NCI-H128 (cell line): ENCODE results near the gene EPM2A.
A peak's percentile ranks its signal among the peaks of the same experiment; 100 is the strongest.

ENCODE experiments used
- DNase-seq: peaks from one replicate; lab custom pipeline; 2025; ENCODE audit not compliant: unreplicated experiment; lab: John Stamatoyannopoulos, UW

Gene EPM2A

GRCh38 chr6:145681965-145682364, 53.4 kb downstream of the EPM2A start:
- DNase-seq = no peak

DNA sequence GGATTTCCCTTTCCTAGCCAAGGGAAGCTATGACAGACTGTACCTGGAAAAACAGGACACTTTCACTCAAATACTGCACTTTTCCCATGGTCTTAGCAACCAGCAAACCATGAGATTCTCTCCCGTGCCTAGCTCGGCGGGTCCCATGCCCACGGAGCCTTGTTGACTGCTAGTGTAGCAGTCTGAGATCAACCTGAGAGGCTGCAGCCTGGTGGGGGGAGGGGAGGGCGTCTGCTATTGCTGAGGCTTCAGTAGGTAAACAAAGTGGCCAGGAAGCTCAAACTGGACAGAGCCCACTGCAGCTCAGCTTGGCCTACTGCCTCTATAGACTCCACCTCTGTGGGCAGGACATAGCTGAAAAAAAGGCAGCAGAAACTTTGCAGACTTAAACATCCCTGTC, 61.8 kb downstream of the EPM2A start:
- DNase-seq = no peak

DNA sequence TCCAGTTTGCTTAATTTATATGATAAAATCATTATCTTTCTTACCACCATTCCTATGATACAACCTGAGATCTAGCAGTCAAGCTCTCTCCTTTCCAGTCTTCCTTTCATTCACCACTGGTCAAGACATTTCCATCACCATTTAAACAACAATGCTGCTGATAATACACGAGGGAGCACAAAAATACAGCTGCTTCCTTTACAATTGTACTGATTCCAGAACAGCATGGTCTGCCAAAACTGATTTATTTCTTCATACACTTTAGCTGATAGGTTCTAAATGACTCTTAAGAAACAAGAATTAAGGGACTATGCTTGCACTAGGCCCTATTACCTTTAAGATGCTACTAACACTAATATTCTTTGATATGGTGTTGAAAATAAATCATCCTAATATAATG, 65.0 kb downstream of the EPM2A start:
- DNase-seq = no peak

GRCh38 chr6:145669627-145670034, 65.7 kb downstream of the EPM2A start:
- no peak for DNase-seq

- DNase-seq = no peak
These were observed 66.5 kb downstream of the EPM2A start for GRCh38 chr6:145668844-145669243.

DNA sequence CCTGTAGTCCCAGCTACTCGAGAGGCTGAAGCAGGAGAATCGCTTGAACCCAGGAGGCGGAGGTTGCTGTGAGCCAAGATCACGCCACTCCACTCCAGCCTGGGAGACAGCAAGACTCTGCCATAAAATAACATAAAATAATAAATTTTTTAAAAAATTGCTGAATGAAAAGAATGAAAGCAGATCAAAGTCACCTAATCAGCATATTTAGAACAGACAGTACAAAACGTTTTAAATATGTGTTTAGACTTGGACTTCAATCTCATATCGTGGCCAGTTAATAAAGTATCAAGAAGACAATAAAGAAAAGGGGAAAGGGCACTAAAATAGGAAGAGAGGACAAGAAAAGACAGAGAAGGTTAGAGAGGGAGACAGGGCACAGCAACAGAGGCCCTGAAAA, 74.6 kb downstream of the EPM2A start:
- DNase-seq = no peak

GRCh38 chr6:145656128-145656527, 79.2 kb downstream of the EPM2A start:
- no peak for DNase-seq

- DNase-seq = no peak
These were observed 82.7 kb downstream of the EPM2A start for GRCh38 chr6:145652572-145652971.

DNA sequence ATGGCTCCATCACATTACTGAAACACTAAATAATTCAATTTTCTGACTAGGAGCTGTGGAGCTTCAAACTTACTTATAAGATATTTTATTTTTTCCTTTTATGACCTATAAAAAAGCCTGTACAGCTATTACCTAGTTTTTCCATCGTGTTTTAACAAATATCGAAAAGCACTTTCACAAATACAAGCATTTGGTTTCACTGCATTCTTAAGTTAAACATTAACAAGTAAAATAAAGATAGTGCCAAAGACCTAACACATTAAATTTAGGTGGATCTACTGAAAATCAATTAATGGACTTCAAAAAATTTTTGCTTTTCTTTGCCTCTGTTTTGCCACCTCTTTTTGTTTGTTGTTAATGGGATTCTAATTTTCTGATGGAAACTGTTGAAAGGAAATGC, 83.3 kb downstream of the EPM2A start:
- DNase-seq = no peak

- DNase-seq = no peak
These were observed 87.2 kb downstream of the EPM2A start for GRCh38 chr6:145648149-145648548.

- DNase-seq = no peak
These were observed 87.7 kb downstream of the EPM2A start for GRCh38 chr6:145647602-145648001.

DNA sequence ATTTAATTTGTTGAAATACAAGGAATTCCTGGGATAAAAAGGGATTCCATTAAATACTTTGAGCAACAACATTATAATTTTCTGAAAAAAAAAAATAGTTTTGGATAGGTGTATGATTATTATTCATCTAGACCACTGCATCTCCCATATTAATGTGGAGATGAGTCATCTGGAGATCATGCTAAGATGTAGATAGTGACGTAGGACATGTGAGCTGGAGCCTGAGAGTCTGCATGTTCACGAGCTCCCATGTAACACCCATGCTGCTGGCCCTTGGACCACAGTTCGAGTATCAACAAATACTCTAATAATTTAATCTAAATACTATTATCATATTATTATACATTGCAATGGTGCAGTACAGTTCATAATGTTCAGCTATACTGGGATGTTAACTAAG, 91.6 kb downstream of the EPM2A start:
- no peak for DNase-seq

- DNase-seq = peak; percentile 64
These were observed 101.2 kb downstream of the EPM2A start for GRCh38 chr6:145633981-145634627.

- DNase-seq = no peak
These were observed 102.3 kb downstream of the EPM2A start for GRCh38 chr6:145632971-145633370.

DNA sequence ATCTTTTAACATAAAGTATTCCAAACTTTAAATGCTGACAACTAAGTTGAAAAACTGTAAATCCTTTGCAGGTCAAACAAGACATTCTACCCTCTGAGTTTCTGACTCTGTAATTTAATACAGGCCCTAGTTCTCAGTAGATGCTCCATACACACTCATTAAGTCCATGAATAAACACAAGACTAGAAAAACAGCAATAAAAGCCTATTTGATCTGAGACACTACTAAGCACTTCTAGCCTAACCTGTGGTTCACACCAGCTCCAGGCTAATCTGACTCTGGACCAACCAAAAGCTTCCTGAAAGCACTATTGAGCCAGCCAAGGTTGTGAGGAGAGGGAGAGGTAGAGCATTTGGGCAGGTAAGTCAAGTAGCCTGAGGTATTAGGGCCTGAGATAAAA, 103.9 kb downstream of the EPM2A start:
- DNase-seq = no peak

DNA sequence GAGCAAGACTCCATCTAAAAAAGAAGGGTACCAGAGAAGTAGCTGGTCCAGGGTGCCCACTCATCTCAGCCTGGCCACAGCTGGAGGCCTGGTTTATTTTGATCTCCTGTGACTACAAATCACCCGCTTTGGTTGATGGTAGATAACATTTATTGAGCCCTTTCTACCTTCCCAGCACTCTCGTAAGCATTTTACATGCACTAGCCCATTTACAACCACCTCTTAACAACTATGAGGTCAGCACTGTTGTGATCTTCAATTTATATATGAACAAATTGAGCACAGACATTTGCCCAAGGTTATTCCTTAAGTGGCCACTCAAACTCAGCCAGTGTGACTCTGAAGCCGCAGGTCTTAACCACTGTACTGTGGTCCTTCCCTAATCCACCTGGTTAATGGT, 104.7 kb downstream of the EPM2A start:
- DNase-seq = no peak

DNA sequence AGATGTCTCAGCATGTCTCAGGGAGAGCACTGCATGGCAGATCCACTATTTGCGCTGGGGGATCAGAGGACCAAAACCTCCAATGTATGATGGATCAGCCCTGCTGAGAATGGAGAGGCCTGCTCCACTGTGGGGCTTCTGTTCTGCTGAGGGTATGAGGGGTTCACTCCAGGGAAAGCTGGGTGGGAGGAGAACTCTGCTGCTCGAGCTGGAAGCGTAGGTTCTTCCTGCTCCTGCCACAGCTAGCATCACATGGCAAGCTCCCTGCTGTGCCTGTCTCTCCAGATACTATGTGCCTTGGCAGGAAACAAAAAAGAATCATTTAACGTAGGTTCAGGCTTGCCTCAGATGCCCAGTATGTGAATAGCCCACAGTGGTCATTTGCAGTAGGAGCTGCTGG, 105.8 kb downstream of the EPM2A start:
- DNase-seq = no peak

DNA sequence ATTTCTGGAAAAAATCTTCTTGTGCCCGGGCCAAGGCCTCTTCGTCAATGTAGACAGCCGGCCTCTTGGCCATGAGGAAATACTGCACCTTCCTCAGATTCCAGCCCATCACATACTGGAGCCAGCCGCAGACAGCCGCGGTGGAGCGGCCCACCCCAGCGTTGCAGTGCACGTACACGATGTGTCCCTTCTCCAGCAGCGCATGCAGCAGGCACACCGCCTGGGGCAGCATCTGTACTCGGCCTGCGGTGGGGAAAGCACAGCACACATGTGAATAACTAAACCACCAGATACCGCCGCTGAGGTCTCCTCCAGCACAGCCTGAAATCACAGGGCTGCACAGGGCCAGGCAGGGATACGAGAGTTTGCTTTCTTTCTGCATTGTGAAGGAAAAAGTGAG, 107.9 kb downstream of the EPM2A start:
- DNase-seq = no peak

- DNase-seq = no peak
These were observed 108.5 kb downstream of the EPM2A start for GRCh38 chr6:145626857-145627256.

GRCh38 chr6:145623231-145623630, 112.1 kb downstream of the EPM2A start:
- DNase-seq = no peak

GRCh38 chr6:145621776-145622175, 113.5 kb downstream of the EPM2A start:
- DNase-seq = no peak

GRCh38 chr6:145620088-145620487, 115.2 kb downstream of the EPM2A start:
- no peak for DNase-seq

- DNase-seq = no peak
These were observed 125.8 kb downstream of the EPM2A start for GRCh38 chr6:145609521-145609920.

DNA sequence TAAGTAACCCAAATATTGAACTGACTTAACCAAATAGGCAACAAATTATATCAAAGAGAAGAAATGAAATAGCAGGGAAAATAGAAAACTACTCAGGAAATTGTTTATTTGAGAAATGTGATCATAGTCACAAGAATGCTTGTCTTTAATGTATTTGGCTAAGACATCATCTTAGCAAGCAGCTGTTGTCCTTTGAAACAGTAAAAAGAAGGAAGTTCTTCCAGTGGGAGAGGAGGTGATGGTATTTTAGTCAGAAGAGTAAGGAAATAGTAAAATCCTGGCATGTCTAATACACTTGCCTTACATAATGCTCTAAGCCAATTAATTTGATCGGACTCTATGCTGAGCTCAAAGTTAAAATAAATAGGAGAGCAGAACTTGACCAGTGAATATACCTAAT, 126.5 kb downstream of the EPM2A start:
- DNase-seq = no peak
